ENCODE results near the gene TAF9B.
A peak's percentile ranks its signal among the peaks of the same experiment; 100 is the strongest.
"Not testable (repeated sequence)": the region's sequence is repeated elsewhere in the genome, so short reads cannot be mapped to it uniquely, and the experiment has no call there.

TAF9B gene

DNA sequence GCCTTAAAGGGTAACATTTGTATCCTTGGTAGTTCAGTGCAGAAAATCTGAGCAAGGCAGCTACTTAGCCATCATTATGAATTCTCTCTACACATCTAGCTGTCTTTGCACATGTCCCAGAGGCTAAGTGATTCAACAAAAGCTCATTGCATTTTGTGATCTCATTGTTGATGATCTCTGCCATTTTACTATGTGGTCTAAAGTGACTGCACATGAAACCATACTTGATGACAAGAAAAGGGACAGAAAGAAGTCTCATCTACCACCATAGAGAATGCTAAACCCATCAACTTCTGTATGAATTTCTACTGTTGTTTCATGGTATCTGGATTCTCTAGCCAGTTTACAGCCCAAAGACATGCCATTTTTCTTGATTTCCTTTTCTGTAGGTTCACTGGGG lies 41.3 kb downstream of the TAF9B start:
- TF ChIP-seq, protein P1, sequence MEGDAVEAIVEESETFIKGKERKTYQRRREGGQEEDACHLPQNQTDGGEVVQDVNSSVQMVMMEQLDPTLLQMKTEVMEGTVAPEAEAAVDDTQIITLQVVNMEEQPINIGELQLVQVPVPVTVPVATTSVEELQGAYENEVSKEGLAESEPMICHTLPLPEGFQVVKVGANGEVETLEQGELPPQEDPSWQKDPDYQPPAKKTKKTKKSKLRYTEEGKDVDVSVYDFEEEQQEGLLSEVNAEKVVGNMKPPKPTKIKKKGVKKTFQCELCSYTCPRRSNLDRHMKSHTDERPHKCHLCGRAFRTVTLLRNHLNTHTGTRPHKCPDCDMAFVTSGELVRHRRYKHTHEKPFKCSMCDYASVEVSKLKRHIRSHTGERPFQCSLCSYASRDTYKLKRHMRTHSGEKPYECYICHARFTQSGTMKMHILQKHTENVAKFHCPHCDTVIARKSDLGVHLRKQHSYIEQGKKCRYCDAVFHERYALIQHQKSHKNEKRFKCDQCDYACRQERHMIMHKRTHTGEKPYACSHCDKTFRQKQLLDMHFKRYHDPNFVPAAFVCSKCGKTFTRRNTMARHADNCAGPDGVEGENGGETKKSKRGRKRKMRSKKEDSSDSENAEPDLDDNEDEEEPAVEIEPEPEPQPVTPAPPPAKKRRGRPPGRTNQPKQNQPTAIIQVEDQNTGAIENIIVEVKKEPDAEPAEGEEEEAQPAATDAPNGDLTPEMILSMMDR (IDR thresholded peaks at IDR 0.05; ENCODE audit: low read depth, low read length), result no peak
- H3K4me3 ChIP-seq (ENCODE audit: low read depth, low read length), result no peak overlapping the region

DNA sequence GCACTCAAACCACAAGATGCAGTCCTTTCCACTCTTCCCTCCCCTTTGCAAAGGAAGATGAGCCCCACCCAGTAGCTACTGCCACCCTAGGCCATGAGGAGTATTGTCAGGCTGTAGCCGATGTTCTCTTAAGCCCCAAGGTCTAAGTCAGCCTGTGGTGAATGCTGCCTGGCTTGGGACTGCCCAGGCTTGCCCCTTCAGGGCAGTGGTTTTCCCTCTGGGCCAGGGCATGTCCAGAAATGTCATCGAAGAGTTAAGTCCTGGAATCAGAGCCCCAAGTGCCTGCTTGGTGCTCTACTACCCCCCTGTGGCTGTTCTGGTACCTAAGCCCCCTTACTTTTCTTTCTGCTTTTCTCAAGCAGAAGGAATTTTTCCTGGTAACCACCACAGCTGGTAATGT lies 47.2 kb downstream of the TAF9B start:
- TF ChIP-seq, protein P1 (IDR thresholded peaks at IDR 0.05; ENCODE audit: low read depth, low read length), result peak; percentile 40
- H3K4me3 ChIP-seq (ENCODE audit: low read depth, low read length), result no peak overlapping the region

DNA sequence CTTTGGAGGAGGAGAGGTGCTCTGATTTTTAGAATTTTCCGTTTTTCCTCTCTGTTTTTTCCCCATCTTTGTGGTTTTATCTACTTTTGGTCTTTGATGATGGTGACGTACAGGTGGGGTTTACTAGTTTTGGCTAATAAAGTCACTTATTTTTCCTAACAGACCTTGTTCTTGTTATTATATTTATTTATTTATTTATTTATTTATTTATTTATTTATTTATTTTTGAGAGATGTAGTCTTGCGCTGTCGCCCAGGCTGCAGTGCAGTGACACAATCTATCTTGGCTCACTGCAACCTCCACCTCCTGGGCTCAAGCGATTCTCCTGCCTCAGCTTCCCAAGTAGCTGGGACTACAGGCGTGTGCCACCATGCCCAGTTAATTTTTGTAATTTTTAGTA lies 58.0 kb downstream of the TAF9B start:
- H3K4me3 ChIP-seq (ENCODE audit: low read depth, low read length), result not testable (repeated sequence)

Data from WI38 (cell line).